Measurements from ENCODE around the gene PCDH18.
"Not testable (repeated sequence)": the region's sequence is repeated elsewhere in the genome, so short reads cannot be mapped to it uniquely, and the experiment has no call there.

PCDH18 gene

GRCh38 chr4:137531986-137532868 lies at the start of gene PCDH18:
PCDH18 (minus strand) TSS chr4:137532494; CDS start chr4:137532088, 406 bp downstream.
- no peak for DNase-seq
- no peak for TF ChIP-seq GATA1 (IDR thresholded peaks at IDR 0.05; ENCODE audit: low read depth, low read length)
- no peak for TF ChIP-seq POLR2A (IDR thresholded peaks at IDR 0.05; ENCODE audit: low read length)

GRCh38 chr4:137576446-137576845 lies 44.2 kb upstream of the PCDH18 start:
- TF ChIP-seq GATA1 (IDR thresholded peaks at IDR 0.05; ENCODE audit: low read depth, low read length) (no peak), POLR2A (IDR thresholded peaks at IDR 0.05; ENCODE audit: low read length) (no peak)
- DNase-seq = no peak

GRCh38 chr4:137572647-137573046 lies 40.4 kb upstream of the PCDH18 start:
- no peak for DNase-seq
- TF ChIP-seq GATA1 (IDR thresholded peaks at IDR 0.05; ENCODE audit: low read depth, low read length) = no peak
- TF ChIP-seq POLR2A (IDR thresholded peaks at IDR 0.05; ENCODE audit: low read length) = no peak

GRCh38 chr4:137572163-137572562 lies 39.9 kb upstream of the PCDH18 start:
- TF ChIP-seq GATA1 (IDR thresholded peaks at IDR 0.05; ENCODE audit: low read depth, low read length) (no peak), POLR2A (IDR thresholded peaks at IDR 0.05; ENCODE audit: low read length) (no peak)
- DNase-seq = no peak

GRCh38 chr4:137559801-137560200 lies 27.5 kb upstream of the PCDH18 start:
- no peak for DNase-seq
- TF ChIP-seq GATA1 (IDR thresholded peaks at IDR 0.05; ENCODE audit: low read depth, low read length) = no peak
- TF ChIP-seq POLR2A (IDR thresholded peaks at IDR 0.05; ENCODE audit: low read length) = no peak

- no peak for TF ChIP-seq GATA1 (IDR thresholded peaks at IDR 0.05; ENCODE audit: low read depth, low read length)
- TF ChIP-seq POLR2A (IDR thresholded peaks at IDR 0.05; ENCODE audit: low read length) = no peak
- no peak for DNase-seq
Observed at GRCh38 chr4:137558951-137559350, 26.7 kb upstream of the PCDH18 start.

- no peak for DNase-seq
- TF ChIP-seq POLR2A (IDR thresholded peaks at IDR 0.05; ENCODE audit: low read length) (no peak), GATA1 (IDR thresholded peaks at IDR 0.05; ENCODE audit: low read depth, low read length) (no peak)
Observed at GRCh38 chr4:137545461-137545861, 13.2 kb upstream of the PCDH18 start.

GRCh38 chr4:137543648-137544047 lies 11.4 kb upstream of the PCDH18 start:
- no peak for DNase-seq
- TF ChIP-seq GATA1 (IDR thresholded peaks at IDR 0.05; ENCODE audit: low read depth, low read length) = no peak

GRCh38 chr4:137543198-137543597 lies 10.9 kb upstream of the PCDH18 start:
- DNase-seq = no peak
- no peak for TF ChIP-seq GATA1 (IDR thresholded peaks at IDR 0.05; ENCODE audit: low read depth, low read length)

GRCh38 chr4:137541876-137542646 lies 9.8 kb upstream of the PCDH18 start:
- no peak for DNase-seq
- TF ChIP-seq POLR2A (IDR thresholded peaks at IDR 0.05; ENCODE audit: low read length) (no peak), GATA1 (IDR thresholded peaks at IDR 0.05; ENCODE audit: low read depth, low read length) (no peak)

- no peak for DNase-seq
- TF ChIP-seq POLR2A (IDR thresholded peaks at IDR 0.05; ENCODE audit: low read length) (no peak), GATA1 (IDR thresholded peaks at IDR 0.05; ENCODE audit: low read depth, low read length) (no peak)
Observed at GRCh38 chr4:137541181-137541580, 8.9 kb upstream of the PCDH18 start.

GRCh38 chr4:137540356-137540755 lies 8.1 kb upstream of the PCDH18 start:
- no peak for DNase-seq
- TF ChIP-seq POLR2A (IDR thresholded peaks at IDR 0.05; ENCODE audit: low read length) (no peak), GATA1 (IDR thresholded peaks at IDR 0.05; ENCODE audit: low read depth, low read length) (no peak)

GRCh38 chr4:137538526-137538925 lies 6.2 kb upstream of the PCDH18 start:
- no peak for DNase-seq
- TF ChIP-seq GATA1 (IDR thresholded peaks at IDR 0.05; ENCODE audit: low read depth, low read length) = no peak
- TF ChIP-seq POLR2A (IDR thresholded peaks at IDR 0.05; ENCODE audit: low read length) = no peak

GRCh38 chr4:137537807-137538206 lies 5.5 kb upstream of the PCDH18 start:
- DNase-seq = not testable (repeated sequence)
